Smooth muscle cell (in vitro differentiated cells): ENCODE results near the gene OAS3. TPM values are rescaled to one million over a fixed set of nuclear protein-coding genes. Genes with fewer than 3 reads are reported as not detected.

Experiments
- DNase-seq: peaks from one replicate; lab custom pipeline; 2025; ENCODE audit not compliant: unreplicated experiment; lab: John Stamatoyannopoulos, UW
- H2AFZ ChIP-seq: fragments of 200-600 bp; sonication (generic); 2 replicates; pipeline ENCODE4 v1.6.0; 2016; ENCODE audit warnings: antibody characterized with exemption, low read depth, mild to moderate bottlenecking
- H3F3A ChIP-seq: fragments of 200-600 bp; sonication (generic); 2 replicates; pipeline ENCODE4 v1.6.0; 2017; ENCODE audit warnings: antibody characterized with exemption, low read depth
- H3K27ac ChIP-seq: fragments of 200-600 bp; sonication (generic); 2 replicates; pipeline ENCODE4 v1.5.1; 2016; ENCODE audit warnings: low read depth, mild to moderate bottlenecking
- H3K27me3 ChIP-seq: fragments of 200-600 bp; sonication (generic); 2 replicates; pipeline ENCODE4 v1.6.1; 2016; ENCODE audit warnings: low read depth, mild to moderate bottlenecking
- H3K36me3 ChIP-seq: fragments of 200-600 bp; sonication (generic); 2 replicates; pipeline ENCODE4 v1.5.1; 2016; ENCODE audit warnings: low read depth
- H3K4me1 ChIP-seq: fragments of 200-600 bp; sonication (generic); 2 replicates; pipeline ENCODE4 v1.5.1; 2016; ENCODE audit warnings: low read depth
- H3K4me2 ChIP-seq: fragments of 200-600 bp; sonication (generic); 2 replicates; pipeline ENCODE4 v1.6.0; 2016; ENCODE audit warnings: mild to moderate bottlenecking
- H3K4me3 ChIP-seq: fragments of 200-600 bp; sonication (generic); 2 replicates; pipeline ENCODE4 v1.5.1; 2016; ENCODE audit warnings: mild to moderate bottlenecking
- H3K79me2 ChIP-seq: fragments of 200-600 bp; sonication (generic); 2 replicates; pipeline ENCODE4 v1.6.0; 2016; ENCODE audit warnings: low read depth, mild to moderate bottlenecking
- H3K9ac ChIP-seq: fragments of 200-600 bp; sonication (generic); 2 replicates; pipeline ENCODE4 v1.6.0; 2016; ENCODE audit warnings: low read depth
- H3K9me3 ChIP-seq: fragments of 200-600 bp; sonication (generic); replicated peaks from 2 replicates; pipeline ENCODE4 v1.5.1; 2016; ENCODE audit warnings: low read depth
- H4K20me1 ChIP-seq: fragments of 200-600 bp; sonication (generic); 2 replicates; pipeline ENCODE4 v1.6.0; 2016; ENCODE audit warnings: low read depth
- CTCF ChIP-seq: fragments of 200-600 bp; sonication (generic); IDR thresholded peaks from 2 replicates; pipeline ENCODE4 v1.5.1; 2017; ENCODE audit warnings: borderline replicate concordance, mild to moderate bottlenecking, antibody characterized with exemption; ENCODE audit not compliant: insufficient read depth, poor library complexity, severe bottlenecking
- WGBS: methylation state at CpG from one replicate; pipeline ENCODE4 v1.1.7; 2016; ENCODE audit warnings: low lambda C conversion rate; 5-methylcytosine and 5-hydroxymethylcytosine counted together
- polyA plus RNA-seq: library from polyadenylated mRNA; unstranded; fragments of >200 nt; fragmentation: Nextera tagmentation; extraction: Ambion mirVana; gene quantifications from 2 replicates; pipeline ENCODE4 v1.2.1, GENCODE V29; 2016
- total RNA-seq: library from RNA; depleted of rRNA; stranded (reverse); fragments of >200 nt; gene quantifications from 2 replicates; pipeline ENCODE4 v1.2.3, GENCODE V29; 2014

The OAS3 gene
- total and polyA plus RNA-seq, 2 experiments from 2014 or later = 1.1 TPM; not detected in 1

GRCh38 chr12:112973011-112973735 lies 34.9 kb downstream of the OAS3 start:
- no peak overlapping the region for H3K9ac ChIP-seq
- no peaks in the 10 kb centered on the region for H3K36me3 ChIP-seq
- TF ChIP-seq CTCF = no peak
- no peaks in the 10 kb centered on the region for H4K20me1 ChIP-seq
- no peaks in the 10 kb centered on the region for H3F3A ChIP-seq
- H3K27me3 ChIP-seq = no peaks in the 10 kb centered on the region
- 91% methylated on average over 4 of the region's 4 CpGs for WGBS
- H3K79me2 ChIP-seq = no peaks in the 10 kb centered on the region
- H3K4me2 ChIP-seq = no peak overlapping the region
- no peak overlapping the region for H3K4me3 ChIP-seq
- peaks cover under 1% of the 10 kb centered on the region for H3K4me1 ChIP-seq
- no peak overlapping the region for H2AFZ ChIP-seq
- H3K9me3 ChIP-seq = no peaks in the 10 kb centered on the region
- H3K27ac ChIP-seq = no peak overlapping the region
- no peak for DNase-seq

GRCh38 chr12:112973818-112974231 lies 35.6 kb downstream of the OAS3 start:
- no peaks in the 10 kb centered on the region for H3F3A ChIP-seq
- no peaks in the 10 kb centered on the region for H3K9me3 ChIP-seq
- H3K27ac ChIP-seq = no peak overlapping the region
- H3K4me2 ChIP-seq = no peak overlapping the region
- WGBS = 63% methylated on average over 5 of the region's 5 CpGs
- no peak overlapping the region for H2AFZ ChIP-seq
- H3K4me1 ChIP-seq = peaks cover 4% of the 10 kb centered on the region
- H3K36me3 ChIP-seq = no peaks in the 10 kb centered on the region
- no peak overlapping the region for H3K4me3 ChIP-seq
- no peaks in the 10 kb centered on the region for H4K20me1 ChIP-seq
- no peaks in the 10 kb centered on the region for H3K79me2 ChIP-seq
- no peak for TF ChIP-seq CTCF
- H3K9ac ChIP-seq = no peak overlapping the region
- H3K27me3 ChIP-seq = no peaks in the 10 kb centered on the region
- no peak for DNase-seq

- Histone ChIP-seq H2AFZ (no peak overlapping the region), H3K27me3 (no peaks in the 10 kb centered on the region), H3K4me3 (no peak overlapping the region), H3K36me3 (no peaks in the 10 kb centered on the region), H3K79me2 (no peaks in the 10 kb centered on the region), H3K9me3 (no peaks in the 10 kb centered on the region), H4K20me1 (no peaks in the 10 kb centered on the region), H3K9ac (no peak overlapping the region), H3K27ac (no peak overlapping the region), H3K4me2 (no peak overlapping the region), H3K4me1 (peaks cover 4% of the 10 kb centered on the region), H3F3A (no peaks in the 10 kb centered on the region)
- no peak for TF ChIP-seq CTCF
- no peak for DNase-seq
- 92% methylated on average over 7 of the region's 7 CpGs for WGBS
Observed at GRCh38 chr12:112974904-112975303, 36.6 kb downstream of the OAS3 start.

GRCh38 chr12:112977139-112977538 lies 38.9 kb downstream of the OAS3 start:
- no peak for DNase-seq
- Histone ChIP-seq H3K36me3 (no peaks in the 10 kb centered on the region), H2AFZ (no peak overlapping the region), H3K4me2 (no peak overlapping the region), H3F3A (no peaks in the 10 kb centered on the region), H3K4me3 (no peak overlapping the region), H4K20me1 (no peaks in the 10 kb centered on the region), H3K79me2 (no peaks in the 10 kb centered on the region), H3K27ac (no peak overlapping the region), H3K4me1 (peaks cover 4% of the 10 kb centered on the region), H3K27me3 (no peaks in the 10 kb centered on the region), H3K9ac (no peak overlapping the region), H3K9me3 (no peaks in the 10 kb centered on the region)
- 76% methylated on average over 3 of the region's 3 CpGs for WGBS
- TF ChIP-seq CTCF = no peak
